ENCODE results near the gene MACROD2.

Gene MACROD2

GRCh38 chr20:14845199-14846160, 850.2 kb downstream of the MACROD2 start:
- no peak for ATAC-seq
- TF ChIP-seq OSR1 (CRISPR knock-in tag; IDR thresholded peaks at IDR 0.05) (no peak), CSRNP3 (CRISPR knock-in tag; IDR thresholded peaks at IDR 0.05) (no peak), ARNTL (CRISPR knock-in tag; IDR thresholded peaks at IDR 0.05; ENCODE audit: borderline replicate concordance, low read depth) (no peak), ESRRG (CRISPR knock-in tag; IDR thresholded peaks at IDR 0.05) (no peak), PATZ1 (CRISPR knock-in tag; IDR thresholded peaks at IDR 0.05; ENCODE audit: borderline replicate concordance) (no peak), SNAI2 (CRISPR knock-in tag; IDR thresholded peaks at IDR 0.05) (no peak), BACH2 (CRISPR knock-in tag; IDR thresholded peaks at IDR 0.05; ENCODE audit: borderline replicate concordance) (no peak)

GRCh38 chr20:14848806-14849205, 853.5 kb downstream of the MACROD2 start:
- ATAC-seq, result no peak
- no peak for TF ChIP-seq TOX (CRISPR knock-in tag; IDR thresholded peaks at IDR 0.05; ENCODE audit: borderline replicate concordance)
- TF ChIP-seq POU6F1 (CRISPR knock-in tag; IDR thresholded peaks at IDR 0.05; ENCODE audit: borderline replicate concordance, low read depth), result no peak
- TF ChIP-seq BACH2 (CRISPR knock-in tag; IDR thresholded peaks at IDR 0.05; ENCODE audit: borderline replicate concordance), result no peak
- TF ChIP-seq ZC3H10 (CRISPR knock-in tag; IDR thresholded peaks at IDR 0.05), result no peak
- no peak for TF ChIP-seq PPARA (CRISPR knock-in tag; IDR thresholded peaks at IDR 0.05; ENCODE audit: borderline replicate concordance)
- TF ChIP-seq PATZ1 (CRISPR knock-in tag; IDR thresholded peaks at IDR 0.05; ENCODE audit: borderline replicate concordance), result no peak
- TF ChIP-seq ZNF70 (CRISPR knock-in tag; IDR thresholded peaks at IDR 0.05), result no peak
- TF ChIP-seq OSR1 (CRISPR knock-in tag; IDR thresholded peaks at IDR 0.05), result no peak
- TF ChIP-seq ZFP30 (CRISPR knock-in tag; IDR thresholded peaks at IDR 0.05), result no peak
- no peak for TF ChIP-seq CSDC2 (CRISPR knock-in tag; IDR thresholded peaks at IDR 0.05)
- TF ChIP-seq GLIS3 (CRISPR knock-in tag; IDR thresholded peaks at IDR 0.05), result no peak
- TF ChIP-seq CSRNP3 (CRISPR knock-in tag; IDR thresholded peaks at IDR 0.05), result no peak
- no peak for TF ChIP-seq ISL1 (CRISPR knock-in tag; IDR thresholded peaks at IDR 0.05)
- TF ChIP-seq ZNF8 (CRISPR knock-in tag; IDR thresholded peaks at IDR 0.05), result no peak
- TF ChIP-seq TSHZ2 (CRISPR knock-in tag; IDR thresholded peaks at IDR 0.05), result no peak
- TF ChIP-seq TCF4 (CRISPR knock-in tag; IDR thresholded peaks at IDR 0.05; ENCODE audit: borderline replicate concordance), result no peak
- no peak for TF ChIP-seq ZNF565 (CRISPR knock-in tag; conservative IDR thresholded peaks at IDR 0.05; ENCODE audit: low read depth)
- no peak for TF ChIP-seq ESRRG (CRISPR knock-in tag; IDR thresholded peaks at IDR 0.05)
- no peak for TF ChIP-seq SNAI2 (CRISPR knock-in tag; IDR thresholded peaks at IDR 0.05)
